GM21528 (cell line): Measurements from ENCODE around the gene CS.
"Not testable (repeated sequence)": the region's sequence is repeated elsewhere in the genome, so short reads cannot be mapped to it uniquely, and the experiment has no call there.

Experiments used
- ATAC-seq: cut with Tn5 transposase; IDR thresholded peaks from one replicate; pipeline ENCODE4 v1.9.1; 2021; ENCODE audit warnings: mild to moderate bottlenecking, moderate library complexity; ENCODE audit not compliant: unreplicated experiment, low FRiP score

CS gene

DNA sequence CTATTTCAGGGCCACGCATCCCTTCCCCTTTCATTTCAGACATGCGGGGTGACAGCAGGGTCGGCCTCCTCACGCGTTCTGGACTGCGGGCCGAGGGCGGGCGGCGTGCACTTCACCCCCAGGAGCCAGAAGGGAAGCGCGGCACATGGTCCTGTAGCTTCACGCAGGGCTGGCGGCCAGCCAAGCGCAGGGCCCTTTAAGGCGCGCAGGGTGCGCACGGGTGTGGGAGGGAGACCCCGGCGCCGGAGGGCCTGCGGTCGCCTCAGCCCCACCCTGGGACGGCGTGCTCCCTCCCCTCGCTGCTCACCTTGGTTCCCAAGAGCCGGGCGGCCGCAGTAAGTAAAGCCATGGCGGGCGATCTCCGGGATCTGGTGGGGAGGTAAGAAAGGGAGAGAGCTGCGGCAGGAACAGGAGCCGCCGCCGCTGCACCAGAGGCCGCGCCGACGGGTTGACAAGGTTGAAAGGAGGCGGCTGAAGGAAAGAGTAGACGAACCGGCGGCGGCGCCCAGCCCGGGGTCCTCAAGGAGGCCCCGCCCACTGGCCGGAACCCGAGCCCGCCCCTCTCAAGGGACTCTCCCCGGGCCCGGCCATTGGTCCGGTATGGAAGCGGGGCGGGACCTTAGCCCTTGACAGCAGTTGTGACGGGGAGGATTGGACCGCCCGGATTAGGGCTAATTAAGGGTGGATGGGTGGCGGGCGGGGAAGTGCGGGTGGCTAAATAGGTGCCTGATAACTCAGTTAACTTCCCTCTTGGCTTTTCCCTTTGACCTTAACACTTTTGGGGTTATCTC lies at the start of gene CS:
Gene CS, minus strand, starts transcription at position 478 of the 791 bp plus-strand sequence. Its CDS starts 129 bp downstream, at position 349.
- peak; percentile 89 for ATAC-seq

DNA sequence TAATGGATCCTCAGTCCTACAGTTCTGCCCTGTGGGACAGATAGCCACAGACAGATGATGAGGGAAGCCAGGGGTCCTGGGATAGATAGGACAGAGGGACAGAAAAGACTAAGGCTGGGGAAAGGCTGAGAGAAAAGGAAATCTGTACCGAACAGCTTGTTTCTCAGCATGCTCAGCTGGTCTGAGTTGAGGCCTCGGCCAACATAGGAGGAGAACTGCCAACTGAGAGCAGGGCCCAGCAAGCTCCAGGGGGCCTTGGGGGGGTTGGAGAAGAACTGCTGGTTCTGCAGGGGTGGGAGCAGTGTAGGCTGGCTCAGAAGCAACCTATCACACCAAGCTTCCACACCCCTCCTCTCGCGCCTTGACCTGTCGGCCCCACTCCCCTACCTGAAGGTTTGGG lies 48.6 kb upstream of the CS start:
- no peak for ATAC-seq

DNA sequence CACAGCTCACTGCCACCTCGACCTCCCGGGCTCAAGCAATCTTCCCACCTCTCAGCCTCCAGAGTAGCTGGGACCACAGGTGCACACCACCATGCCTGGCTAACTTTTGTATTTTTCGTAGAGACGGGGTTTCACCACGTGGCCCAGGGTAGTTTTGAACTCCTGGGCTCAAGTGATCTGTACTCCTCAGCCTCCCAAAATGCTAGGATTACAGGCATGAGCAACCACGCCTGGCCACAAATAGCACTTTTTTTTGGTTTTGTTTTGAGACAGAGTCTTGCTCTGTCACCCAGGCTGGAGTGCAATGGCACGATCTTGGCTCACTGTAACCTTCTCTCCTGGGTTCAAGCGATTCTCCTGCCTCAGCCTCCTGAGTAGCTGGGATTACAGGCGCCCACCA lies 47.1 kb upstream of the CS start:
- not testable (repeated sequence) for ATAC-seq

DNA sequence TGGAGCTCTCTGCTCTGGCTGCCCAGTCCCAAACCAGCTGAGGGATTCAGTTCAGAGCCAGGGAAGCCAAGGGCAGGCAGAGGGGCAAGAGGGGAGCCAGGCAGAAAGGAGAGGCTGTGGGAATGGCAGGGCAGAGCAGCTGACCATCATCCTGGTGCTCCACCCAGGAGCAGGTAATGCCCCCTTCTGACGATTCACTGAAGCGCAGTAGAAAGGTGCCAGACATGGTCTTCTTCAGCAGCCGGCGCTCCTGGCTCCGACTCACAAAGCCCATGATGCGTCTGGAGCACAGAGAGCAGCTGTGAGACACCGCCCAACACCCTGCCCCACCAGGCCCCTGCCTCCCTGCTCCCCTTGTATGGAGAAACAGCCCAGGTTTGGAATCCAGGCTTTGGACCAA lies 46.5 kb upstream of the CS start:
- ATAC-seq, result no peak

DNA sequence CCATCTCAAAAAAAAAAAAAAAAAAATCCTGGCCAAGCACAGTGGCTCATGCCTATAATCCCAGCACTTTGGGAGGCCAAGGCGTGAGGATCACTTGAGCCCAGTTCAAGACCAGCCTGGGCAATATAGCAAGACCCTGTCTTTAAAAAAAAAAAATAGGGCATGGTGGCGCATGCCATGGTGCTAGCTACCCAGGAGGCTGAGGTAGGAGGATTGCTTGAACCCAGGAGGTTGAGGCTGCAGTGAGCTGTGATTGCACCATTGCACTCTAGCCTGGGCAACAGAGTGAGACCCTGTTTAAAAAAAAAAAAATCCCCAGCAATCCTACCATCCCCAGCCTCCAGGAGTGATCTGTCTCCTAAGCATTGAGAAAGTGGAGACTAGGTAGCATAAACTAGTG lies 42.2 kb upstream of the CS start:
- ATAC-seq, result not testable (repeated sequence)

DNA sequence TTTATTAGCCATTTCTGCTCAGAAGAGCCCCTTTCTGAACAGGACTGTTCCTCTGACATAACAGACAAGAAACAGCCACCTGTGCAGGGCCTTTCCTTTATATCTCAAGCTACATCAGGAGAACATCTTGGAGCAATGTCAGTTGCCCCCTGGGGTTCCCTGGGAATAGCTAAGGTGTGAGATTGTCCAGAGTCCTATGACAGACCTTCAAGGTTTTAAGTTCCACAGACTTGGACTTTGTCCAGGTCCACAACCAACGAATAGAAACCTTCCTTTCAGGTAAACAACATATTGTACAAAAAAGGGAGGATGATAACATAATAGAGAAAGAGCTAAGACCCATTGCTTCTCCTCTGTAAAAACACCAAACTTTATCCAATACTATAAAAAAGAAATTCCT lies 41.5 kb upstream of the CS start:
- ATAC-seq, result no peak

DNA sequence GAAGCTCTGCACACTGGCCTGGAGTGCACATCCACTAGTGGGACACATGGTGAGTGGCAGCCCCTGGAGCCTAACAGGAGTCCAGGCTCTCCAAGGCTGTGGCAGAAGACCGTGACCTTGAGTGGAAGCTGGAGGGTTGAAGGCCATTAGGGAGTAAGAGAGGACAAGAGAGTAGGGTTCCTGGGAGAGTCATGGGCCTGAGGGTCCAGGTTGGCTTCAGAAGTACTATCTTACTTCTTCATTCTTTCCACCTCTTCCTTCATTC lies 39.0 kb upstream of the CS start:
- no peak for ATAC-seq

DNA sequence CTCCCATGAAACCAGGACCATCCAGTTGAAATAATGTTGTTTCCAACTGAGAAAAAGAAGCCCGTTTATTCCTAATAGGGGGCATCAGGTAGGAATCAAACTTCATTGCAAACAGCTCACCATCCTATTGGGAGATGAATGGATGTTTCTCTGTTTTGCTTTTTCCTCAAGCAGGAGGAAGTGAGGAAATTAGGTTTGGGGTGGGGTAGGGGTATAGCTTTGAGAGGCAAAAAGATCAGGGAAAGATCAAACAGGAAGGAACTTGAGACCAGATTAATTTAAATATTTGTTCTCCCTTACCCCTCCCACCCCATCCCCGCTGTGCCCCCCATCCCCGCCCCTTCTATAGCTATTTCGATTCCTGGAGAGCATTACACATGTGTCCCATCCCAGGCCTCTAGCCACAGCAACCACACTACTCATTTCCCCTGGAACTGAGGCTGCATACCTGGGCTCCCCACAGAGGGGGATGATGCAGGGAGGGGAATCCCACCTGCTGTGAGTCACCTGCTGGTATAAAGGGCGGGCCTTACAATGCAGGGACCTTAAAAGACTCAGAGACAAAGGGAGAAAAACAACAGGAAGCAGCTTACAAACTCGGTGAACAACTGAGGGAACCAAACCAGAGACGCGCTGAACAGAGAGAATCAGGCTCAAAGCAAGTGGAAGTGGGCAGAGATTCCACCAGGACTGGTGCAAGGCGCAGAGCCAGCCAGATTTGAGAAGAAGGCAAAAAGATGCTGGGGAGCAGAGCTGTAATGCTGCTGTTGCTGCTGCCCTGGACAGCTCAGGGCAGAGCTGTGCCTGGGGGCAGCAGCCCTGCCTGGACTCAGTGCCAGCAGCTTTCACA lies 38.4 kb upstream of the CS start, which contains the start of gene IL23A:
Gene IL23A, plus strand, starts transcription at position 577 of the 850 bp plus-strand sequence. Its CDS starts 161 bp downstream, at position 738.
- ATAC-seq, result no peak

DNA sequence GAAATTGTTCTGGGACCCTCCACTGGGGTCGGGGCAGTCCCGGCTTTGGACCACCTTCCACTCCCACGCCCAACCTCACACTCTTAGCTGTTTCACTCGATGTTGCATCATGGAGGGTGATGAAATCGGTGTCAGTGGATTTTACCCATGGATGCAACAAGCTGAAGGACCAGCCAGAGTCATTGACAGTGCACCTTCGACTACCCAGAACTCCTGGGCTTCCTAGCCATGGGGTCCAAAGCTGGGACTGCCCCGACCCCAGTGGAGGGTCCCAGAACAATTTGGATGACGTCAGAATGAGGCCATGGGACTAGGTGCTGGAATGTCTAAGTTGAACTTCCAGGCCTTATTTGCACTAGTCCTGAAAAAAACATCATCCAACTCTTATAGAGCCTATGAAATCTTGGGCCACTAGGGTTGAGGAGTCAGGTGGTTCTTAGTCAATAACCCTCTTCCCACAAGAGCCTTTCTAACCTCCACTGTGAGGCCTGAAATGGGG lies 37.7 kb upstream of the CS start:
- ATAC-seq, result no peak

DNA sequence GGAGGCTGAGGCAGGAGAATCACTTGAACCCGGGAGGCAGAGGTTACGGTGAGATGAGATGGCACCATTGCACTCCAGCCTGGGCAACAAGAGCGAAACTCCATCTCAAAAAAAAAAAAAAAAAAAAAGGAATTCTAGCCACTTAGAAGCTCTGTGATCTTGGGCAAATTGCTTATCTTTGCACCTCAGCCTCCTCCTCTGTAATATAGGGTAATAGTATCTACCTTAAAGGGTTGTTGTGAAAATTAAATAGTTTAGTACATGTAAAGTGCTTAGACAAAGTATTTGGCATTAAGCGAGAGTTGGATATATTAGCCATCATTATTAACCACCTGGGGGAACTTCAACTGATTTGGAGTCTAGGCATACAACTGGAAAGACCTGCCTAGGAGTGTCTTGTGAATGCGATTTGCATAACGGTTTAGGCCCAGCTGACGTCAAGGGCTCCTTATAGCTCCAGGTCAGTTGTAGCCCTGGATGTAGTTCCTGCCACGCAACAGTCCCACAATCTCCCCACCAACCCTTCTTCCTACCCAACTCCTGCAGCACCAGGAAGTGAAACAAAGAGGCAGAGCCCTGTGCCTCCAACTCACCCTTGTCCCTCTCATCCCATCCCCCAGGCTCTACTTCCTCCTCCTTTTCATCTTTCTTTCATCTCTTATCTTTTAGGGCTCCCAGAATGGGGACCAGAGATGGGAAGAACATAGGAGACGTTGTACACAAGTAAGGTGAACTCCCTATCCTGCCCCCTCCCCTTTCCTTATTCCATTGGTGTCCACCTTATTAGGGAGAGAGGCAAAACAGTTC lies 36.4 kb upstream of the CS start:
- no peak for ATAC-seq

DNA sequence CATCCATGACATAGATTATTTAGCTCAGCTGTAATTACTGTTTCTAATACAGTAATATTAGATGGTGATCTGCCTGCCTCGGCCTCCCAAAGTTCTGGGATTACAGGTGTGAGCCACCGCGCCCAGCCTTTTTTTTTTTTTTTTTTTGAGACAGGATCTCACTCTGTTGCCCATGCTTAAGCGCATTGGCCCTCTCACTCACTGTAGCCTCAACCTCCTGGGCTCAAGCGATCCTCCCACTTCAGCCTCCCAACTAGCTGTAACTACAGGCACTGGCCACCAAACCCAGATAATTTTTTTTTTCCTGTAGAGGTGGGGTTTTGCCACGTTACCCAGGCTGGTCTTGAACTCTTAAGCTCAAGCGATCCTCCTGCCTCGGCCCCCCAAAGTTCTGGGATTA lies 35.4 kb upstream of the CS start:
- not testable (repeated sequence) for ATAC-seq

DNA sequence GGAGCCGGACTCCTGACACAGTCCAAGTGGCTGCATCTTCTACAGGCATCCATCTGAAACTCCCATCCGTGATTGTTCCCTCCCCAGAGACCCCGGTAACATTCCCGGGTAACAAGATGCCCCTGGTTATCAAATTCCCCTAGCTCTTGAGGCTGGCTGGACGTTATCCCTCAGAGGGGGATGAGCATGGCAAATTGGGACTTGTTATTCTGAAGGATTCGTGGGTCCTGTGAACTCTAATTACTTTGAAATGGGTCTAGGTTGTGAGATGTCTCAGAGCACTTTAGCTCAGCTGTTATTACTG lies 34.3 kb upstream of the CS start:
- ATAC-seq, result no peak

DNA sequence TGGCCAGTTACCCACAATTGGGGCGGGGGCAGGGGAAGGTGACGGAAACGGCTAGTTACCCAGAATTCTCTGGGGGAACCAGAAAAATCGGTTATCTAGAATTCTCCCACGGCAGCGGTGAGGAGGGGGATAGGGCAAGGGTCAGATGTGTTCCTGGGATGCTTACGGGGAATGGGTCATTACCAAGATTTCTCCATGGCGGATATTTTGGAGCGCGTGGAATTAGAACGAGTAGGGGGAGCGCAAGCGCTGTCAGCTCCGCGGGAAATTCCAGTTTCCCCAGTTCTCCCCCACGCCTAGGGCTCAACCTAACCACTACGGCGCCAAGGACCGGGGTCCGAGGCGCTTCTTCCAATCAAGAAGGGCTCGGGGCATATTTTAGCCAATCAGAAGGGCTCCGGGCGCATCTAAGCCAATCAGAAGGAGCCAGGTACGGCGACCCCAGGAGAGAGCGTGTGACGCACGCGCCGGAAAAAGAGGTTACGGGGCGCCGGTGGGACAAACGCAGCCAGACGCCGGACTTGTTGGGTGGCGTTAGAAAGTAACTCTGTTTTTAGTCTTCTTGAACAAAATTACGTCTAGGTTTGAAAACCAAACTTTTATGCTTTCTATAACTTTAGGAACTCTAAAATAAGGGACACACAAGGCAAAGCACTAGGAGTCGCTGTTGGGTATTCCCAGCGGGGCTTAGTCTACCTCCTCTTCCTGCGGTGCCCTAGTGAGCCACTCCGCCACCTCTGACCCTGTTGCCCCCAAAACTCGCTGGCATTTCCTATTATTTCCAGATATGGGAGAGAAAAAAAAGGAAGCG lies 33.8 kb upstream of the CS start, which contains the start of gene PAN2:
Gene PAN2, minus strand, starts transcription at position 322 of the 811 bp plus-strand sequence. CDS start 906 bp downstream, outside the sequence.
- peak; percentile 88 for ATAC-seq

DNA sequence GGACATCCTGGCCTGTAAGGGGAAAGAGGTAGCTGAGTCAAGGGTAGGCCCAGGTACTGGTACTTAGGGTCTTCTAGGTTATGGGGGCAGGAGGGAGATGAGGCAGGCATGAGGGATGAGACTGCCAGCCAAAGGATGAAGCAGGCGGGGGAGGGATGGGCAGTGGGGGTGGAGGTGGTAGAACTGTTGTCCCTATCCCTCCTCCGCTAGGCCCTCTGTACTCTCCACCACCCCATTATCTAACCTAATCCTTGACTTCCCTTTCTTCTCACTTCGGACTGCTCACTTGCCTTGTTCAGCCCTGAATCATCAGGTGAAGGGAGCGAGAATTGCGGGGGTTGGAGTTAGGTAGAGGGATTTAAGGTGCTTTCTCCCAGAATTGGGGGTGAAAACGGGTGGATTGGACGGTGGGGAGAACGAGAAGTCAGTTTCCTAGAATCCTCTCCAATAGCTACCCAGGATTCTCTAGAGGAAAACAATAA lies 33.1 kb upstream of the CS start:
- ATAC-seq, result no peak

DNA sequence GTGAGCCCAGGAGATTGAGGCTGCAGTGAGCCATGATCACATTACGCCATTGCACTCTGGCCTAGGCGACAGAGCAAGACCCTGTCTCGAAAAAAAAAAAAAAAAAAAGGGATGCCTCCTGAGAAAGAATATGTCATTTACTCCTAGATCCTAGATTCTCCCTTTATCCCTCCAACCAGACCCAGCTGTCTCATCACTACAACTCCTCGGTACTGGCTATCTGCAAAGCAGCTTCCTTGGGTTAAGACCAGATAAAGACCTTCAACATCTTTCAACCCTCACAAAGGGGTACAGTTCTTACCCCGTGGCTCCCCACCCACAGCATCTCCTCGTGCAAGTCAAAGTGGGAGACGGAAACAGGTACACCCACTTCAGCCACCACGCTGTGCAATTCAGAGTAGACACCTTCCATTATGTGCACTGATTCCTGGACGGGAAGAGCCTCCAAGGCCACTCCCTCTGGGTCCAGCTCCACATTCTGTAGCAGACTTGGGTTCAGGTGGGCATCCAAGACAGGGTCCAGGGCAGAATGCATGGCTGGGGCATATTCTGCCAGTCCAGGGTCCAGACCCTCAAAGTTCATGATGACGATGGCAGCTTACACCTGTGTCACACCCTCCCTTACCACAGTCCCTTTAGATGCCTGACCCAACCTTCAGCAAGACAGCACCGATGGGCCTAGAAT lies 32.5 kb upstream of the CS start:
- ATAC-seq, result no peak

DNA sequence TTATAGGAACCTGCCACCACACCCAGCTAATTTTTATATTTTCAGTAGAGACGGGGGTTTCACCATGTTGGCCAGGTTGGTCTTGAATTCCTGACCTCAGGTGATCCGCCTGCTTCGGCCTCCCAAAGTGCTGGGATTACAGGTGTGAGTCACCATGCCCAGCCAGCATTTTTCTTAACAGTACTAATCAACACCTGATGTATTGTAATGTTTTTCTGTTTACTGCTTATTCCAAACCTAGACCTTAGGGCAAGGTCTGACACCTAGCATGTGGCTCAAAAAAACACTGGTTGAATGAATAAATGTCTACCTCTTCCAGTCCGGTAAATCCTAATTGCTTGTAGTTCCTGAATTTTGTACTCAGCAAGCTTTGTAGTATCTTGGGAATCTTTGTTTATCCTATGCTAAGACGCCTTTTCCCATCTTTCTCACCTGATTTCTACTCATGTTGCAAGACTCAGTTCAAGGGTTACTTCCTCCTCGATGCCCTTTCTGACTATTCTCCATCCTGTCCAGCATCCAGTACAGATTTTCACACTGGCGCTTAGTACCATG lies 30.9 kb upstream of the CS start:
- ATAC-seq, result no peak

DNA sequence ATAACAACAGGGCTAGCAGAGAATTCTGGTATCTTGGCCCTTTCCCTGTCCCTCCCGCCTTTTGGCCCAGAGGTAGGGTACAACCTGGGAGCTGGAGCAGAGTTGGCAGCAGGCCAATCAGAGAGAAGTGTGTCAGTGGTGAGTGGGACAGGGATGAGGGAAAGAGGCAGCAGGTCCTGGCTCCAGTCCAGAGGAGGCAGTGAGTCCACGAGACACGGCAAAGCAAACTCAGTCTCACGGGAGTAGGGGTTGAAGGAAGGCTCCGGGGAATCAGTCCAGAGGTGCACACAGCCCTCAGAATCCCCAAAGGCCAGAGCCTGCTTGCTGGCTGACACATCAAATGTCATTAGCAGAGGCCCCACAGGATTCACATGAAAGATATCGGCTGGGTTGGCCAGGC lies 26.4 kb upstream of the CS start:
- no peak for ATAC-seq

DNA sequence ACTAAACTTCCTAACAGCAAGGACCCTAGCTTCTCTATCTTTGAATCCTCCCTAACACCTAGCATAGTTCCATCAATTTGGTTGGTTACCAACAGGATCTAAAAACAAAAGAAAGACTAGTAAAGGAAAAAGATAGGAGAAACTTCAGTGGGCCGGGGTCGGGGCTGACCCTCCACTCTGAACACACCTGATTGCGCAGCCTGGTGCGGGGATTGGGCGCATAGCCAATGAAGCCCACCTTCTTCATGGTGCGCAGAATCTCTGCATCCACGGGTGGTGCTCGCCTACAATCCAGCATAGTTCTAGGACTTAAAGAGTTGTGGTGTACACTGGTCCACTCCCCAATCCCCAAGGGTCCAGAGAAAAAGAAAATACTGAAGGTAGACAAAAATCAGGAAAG lies 26.0 kb upstream of the CS start:
- no peak for ATAC-seq

DNA sequence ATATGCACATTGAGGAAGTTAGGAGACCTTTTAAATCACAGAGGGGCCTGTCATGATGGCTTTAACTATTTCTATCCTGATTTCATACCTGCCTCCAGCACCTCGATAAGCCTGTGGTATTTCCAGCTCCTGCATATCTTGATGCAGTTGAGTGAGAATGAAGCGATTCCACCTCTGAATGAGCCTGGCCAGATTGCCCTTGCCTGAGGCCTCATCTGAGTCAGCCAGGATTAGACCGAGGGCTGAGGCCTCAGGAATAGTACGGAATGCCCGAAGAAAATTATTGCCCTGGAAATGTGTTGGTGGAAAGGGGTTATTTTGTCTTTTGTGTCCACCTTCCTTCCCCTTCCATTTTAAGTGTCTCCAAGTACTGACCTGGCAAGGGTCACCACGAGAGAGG lies 24.1 kb upstream of the CS start:
- ATAC-seq, result no peak
